Activated naive CD8-positive, alpha-beta T cell treated with anti-CD3 and anti-CD28 coated beads, Interleukin-2, amount 10 ng/mL, durations not matched to agents 7 days and 5 days (primary cell): ENCODE data around the gene FOSL1. TPM values are rescaled to one million over a fixed set of nuclear protein-coding genes. Genes with fewer than 3 reads are reported as not detected.

Experiments used
- ATAC-seq: fragments of 150-1000 bp; cut with Tn5 transposase; one replicate; pipeline ENCODE4 v1.10.0; 2021; ENCODE audit warnings: low read depth, moderate library complexity
- POLR2A ChIA-PET: fragments of 350-600 bp; sonication (Branson Sonifier 250); formaldehyde crosslinking; loops from one replicate; lab custom pipeline; 2021; ENCODE audit warnings: antibody characterized with exemption; lab: Charles Lee
- DNase-seq: peaks from one replicate; pipeline ENCODE4 v3.0.0; 2021
- H3K27ac Mint-ChIP-seq: one replicate; pipeline ENCODE4 v1.8.0; 2022; ENCODE audit warnings: mild to moderate bottlenecking, mixed read lengths
- H3K27me3 Mint-ChIP-seq: one replicate; pipeline ENCODE4 v1.8.0; 2022; ENCODE audit warnings: mild to moderate bottlenecking, moderate library complexity, mixed read lengths
- H3K36me3 Mint-ChIP-seq: one replicate; pipeline ENCODE4 v1.8.0; 2021; ENCODE audit warnings: mild to moderate bottlenecking, mixed read lengths
- H3K4me1 Mint-ChIP-seq: one replicate; pipeline ENCODE4 v1.8.0; 2021; ENCODE audit warnings: mixed read lengths
- H3K4me3 Mint-ChIP-seq: one replicate; pipeline ENCODE4 v1.8.0; 2022; ENCODE audit warnings: mild to moderate bottlenecking, moderate library complexity, mixed read lengths
- H3K9me3 Mint-ChIP-seq: one replicate; pipeline ENCODE4 v1.8.0; 2021; ENCODE audit warnings: mixed read lengths
- total RNA-seq, 2 experiments: library from RNA; stranded (reverse); gene quantifications; one replicate each; pipeline ENCODE4 v1.2.3, GENCODE V29; 2021

The FOSL1 gene
- total RNA-seq, 2 experiments from 2014 or later, result 1.9 to 2.0 TPM

GRCh38 chr11:65847746-65848145 is 52.4 kb downstream of the FOSL1 start:
- peaks cover 15% of the 10 kb centered on the region for H3K36me3 Mint-ChIP-seq
- H3K4me3 Mint-ChIP-seq, result no peak overlapping the region
- POLR2A ChIA-PET, result interaction anchor here (1.4 to 2.8 kb wide), 3 partner anchors 12 to 15 kb away, joined by 3 to 22 read pairs (median 6); partner anchors contain the start of genes MUS81 and SNX32
- peaks cover 3% of the 10 kb centered on the region for H3K27me3 Mint-ChIP-seq
- DNase-seq (no peak), ATAC-seq (no peak)
- peaks cover 2% of the 10 kb centered on the region for H3K9me3 Mint-ChIP-seq
- peaks cover 4% of the 10 kb centered on the region for H3K4me1 Mint-ChIP-seq
- no peak overlapping the region for H3K27ac Mint-ChIP-seq

- no peak overlapping the region for H3K4me3 Mint-ChIP-seq
- ATAC-seq (no peak), DNase-seq (no peak)
- H3K4me1 Mint-ChIP-seq, result no peaks in the 10 kb centered on the region
- no peak overlapping the region for H3K27ac Mint-ChIP-seq
- POLR2A ChIA-PET, result interaction anchor here (1.0 to 1.4 kb wide), 2 partner anchors 11 to 46 kb away, joined by 3 read pairs; partner anchors contain the start of genes CCDC85B and SNX32
- H3K36me3 Mint-ChIP-seq, result no peaks in the 10 kb centered on the region
- peaks cover 3% of the 10 kb centered on the region for H3K27me3 Mint-ChIP-seq
- H3K9me3 Mint-ChIP-seq, result no peaks in the 10 kb centered on the region
Measured at GRCh38 chr11:65844231-65844872, 55.8 kb downstream of the FOSL1 start.

GRCh38 chr11:65843811-65844210 is 56.4 kb downstream of the FOSL1 start:
- peaks cover 3% of the 10 kb centered on the region for H3K27me3 Mint-ChIP-seq
- DNase-seq (no peak), ATAC-seq (no peak)
- no peaks in the 10 kb centered on the region for H3K9me3 Mint-ChIP-seq
- no peak overlapping the region for H3K4me3 Mint-ChIP-seq
- H3K36me3 Mint-ChIP-seq, result no peaks in the 10 kb centered on the region
- POLR2A ChIA-PET, result interaction anchor here (0.7 to 1.4 kb wide), 3 partner anchors 10 to 46 kb away, joined by 3 read pairs; partner anchors contain the start of genes CCDC85B and SNX32
- no peak overlapping the region for H3K27ac Mint-ChIP-seq
- H3K4me1 Mint-ChIP-seq, result no peaks in the 10 kb centered on the region

- H3K27me3 Mint-ChIP-seq, result peaks cover 2% of the 10 kb centered on the region
- POLR2A ChIA-PET, result no interaction called here
Measured at GRCh38 chr11:65842144-65842543, 58.0 kb downstream of the FOSL1 start.

More at GRCh38 chr11:65842144-65842543, 58.0 kb downstream of the FOSL1 start:
- no peaks in the 10 kb centered on the region for H3K9me3 Mint-ChIP-seq
- no peak overlapping the region for H3K4me3 Mint-ChIP-seq
- H3K4me1 Mint-ChIP-seq, result no peaks in the 10 kb centered on the region
- ATAC-seq (no peak), DNase-seq (no peak)
- H3K36me3 Mint-ChIP-seq, result no peaks in the 10 kb centered on the region
- no peak overlapping the region for H3K27ac Mint-ChIP-seq

Other genes starting within 250 kb of the FOSL1 start
- 100 to 1,000 TPM; 112 to 117 TPM for gene RELA, start 237.5 kb downstream of the FOSL1 start, total RNA-seq
- gene KAT5, start 188.1 kb downstream of the FOSL1 start, total RNA-seq, result 10 to 100 TPM; 75.6 to 82.6 TPM
- 10 to 100 TPM; 74.8 to 84.2 TPM for gene RNASEH2C, start 179.6 kb downstream of the FOSL1 start, total RNA-seq
- gene AP5B1, start 119.4 kb downstream of the FOSL1 start, total RNA-seq, result 10 to 100 TPM; 27.9 to 29.0 TPM
- gene OVOL1, start 113.3 kb downstream of the FOSL1 start, total RNA-seq, result under 1 TPM; 0.14 to 0.17 TPM
- gene SNX32, start 66.4 kb downstream of the FOSL1 start, total RNA-seq, result 1 to 10 TPM; 2.6 to 3.6 TPM
- gene CFL1, start 42.2 kb downstream of the FOSL1 start, total RNA-seq, result 1,000 to 10,000 TPM; 1,357 to 1,424 TPM
- gene MUS81, start 40.0 kb downstream of the FOSL1 start, total RNA-seq, result 100 to 1,000 TPM; 102 to 110 TPM
- 10 to 100 TPM; 15.3 to 20.0 TPM for gene EFEMP2, start 27.6 kb downstream of the FOSL1 start, total RNA-seq
- 100 to 1,000 TPM; 161 to 175 TPM for gene CTSW, start 20.6 kb downstream of the FOSL1 start, total RNA-seq
- 10 to 100 TPM; 78.2 to 82.9 TPM for gene FIBP, start 11.9 kb downstream of the FOSL1 start, total RNA-seq
- gene CCDC85B, start 9.7 kb downstream of the FOSL1 start, total RNA-seq, result 10 to 100 TPM; 59.8 to 66.3 TPM
- gene C11orf68, start 18.7 kb upstream of the FOSL1 start, total RNA-seq, result 10 to 100 TPM; 39.8 to 42.8 TPM
- 100 to 1,000 TPM; 225 to 259 TPM for gene DRAP1, start 19.0 kb upstream of the FOSL1 start, total RNA-seq
- gene TSGA10IP, start 45.1 kb upstream of the FOSL1 start, total RNA-seq, result not detected
- 10 to 100 TPM; 79.3 to 83.5 TPM for gene SART1, start 61.3 kb upstream of the FOSL1 start, total RNA-seq
- gene EIF1AD, start 101.8 kb upstream of the FOSL1 start, total RNA-seq, result 10 to 100 TPM; 53.4 to 57.5 TPM
- gene BANF1, start 102.1 kb upstream of the FOSL1 start, total RNA-seq, result 100 to 1,000 TPM; 183 to 187 TPM
- not detected for gene CST6, start 111.6 kb upstream of the FOSL1 start, total RNA-seq
- gene CATSPER1, start 126.1 kb upstream of the FOSL1 start, total RNA-seq, result not detected
- gene GAL3ST3, start 148.8 kb upstream of the FOSL1 start, total RNA-seq, result under 1 TPM; 0.14 to 0.44 TPM
- 100 to 1,000 TPM; 231 to 246 TPM for gene SF3B2, start 152.0 kb upstream of the FOSL1 start, total RNA-seq
- 100 to 1,000 TPM; 138 to 162 TPM for gene PACS1, start 169.9 kb upstream of the FOSL1 start, total RNA-seq